Measurements from ENCODE around the gene RTN4RL1.

DNA sequence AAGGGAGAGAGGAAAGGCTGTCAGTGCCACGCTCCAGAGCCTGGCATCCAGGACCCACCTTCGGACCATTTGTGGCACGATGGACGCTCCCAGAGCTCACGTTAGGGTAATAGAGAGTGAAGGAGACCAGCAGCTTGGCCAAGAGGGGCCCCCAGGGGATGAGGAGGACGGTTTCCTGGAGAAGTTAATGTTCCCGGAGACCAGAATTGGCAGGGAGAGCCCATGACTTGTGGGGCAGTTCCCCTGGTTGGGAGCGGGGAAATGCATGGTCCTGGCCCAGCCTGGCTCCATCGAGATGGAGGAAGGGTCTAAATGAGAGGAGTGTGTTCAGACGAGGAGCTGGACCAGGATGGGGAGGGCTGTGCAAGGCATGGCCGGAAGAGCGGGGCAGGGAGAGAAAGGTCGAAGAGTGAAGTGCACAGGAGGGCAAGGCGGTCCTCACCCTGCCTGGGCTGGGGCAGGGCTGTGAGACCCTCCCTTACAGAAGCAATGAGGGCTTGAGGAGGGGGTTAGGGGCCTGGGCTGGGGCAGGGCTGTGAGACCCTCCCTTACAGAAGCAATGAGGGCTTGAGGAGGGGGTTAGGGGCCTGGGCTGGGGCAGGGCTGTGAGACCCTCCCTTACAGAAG lies 26.9 kb upstream of the RTN4RL1 start:
- TF ChIP-seq CTCF (IDR thresholded peaks at IDR 0.05): no peak
- no peak for TF ChIP-seq POLR2A (IDR thresholded peaks at IDR 0.05)

All from heart left ventricle (tissue), 13 donors.